ENCODE results near the gene PHACTR4. TPM values are rescaled to one million over a fixed set of nuclear protein-coding genes. Genes with fewer than 3 reads are reported as not detected.

The PHACTR4 gene
- total RNA-seq, 4 donors from 2014 or later = 20.3 to 32.2 (median 27.0) TPM

GRCh38 chr1:28416509-28417194 lies 47.1 kb downstream of the PHACTR4 start:
- H3K36me3 ChIP-seq = peaks cover 0 to 5% of the 10 kb centered on the region in 2 donors
- no peaks in the 10 kb centered on the region for H3K27me3 ChIP-seq
- H3K4me1 ChIP-seq = peaks cover 0 to 22% (median 0%) of the 10 kb centered on the region in 3 donors
- WGBS, 2 donors (ENCODE audit: low coverage in 1 of 2) = 73 to 86% methylated on average over 2 of the region's 2 CpGs
- H3K4me3 ChIP-seq = no peak overlapping the region
- no peak for ATAC-seq
- no peak overlapping the region for H3K27ac ChIP-seq
- no peaks in the 10 kb centered on the region for H3K9me3 ChIP-seq
- TF ChIP-seq EP300 (IDR thresholded peaks at IDR 0.05) = no peak
- TF ChIP-seq POLR2AphosphoS5 (IDR thresholded peaks at IDR 0.05) = no peak
- TF ChIP-seq CTCF (IDR thresholded peaks at IDR 0.05) = no peak
- TF ChIP-seq POLR2A (IDR thresholded peaks at IDR 0.05) = no peak

GRCh38 chr1:28417441-28417922 lies 47.9 kb downstream of the PHACTR4 start:
- ATAC-seq = no peak
- peaks cover 0 to 4% of the 10 kb centered on the region in 2 donors for H3K36me3 ChIP-seq
- no peaks in the 10 kb centered on the region for H3K27me3 ChIP-seq
- no peak for TF ChIP-seq POLR2A (IDR thresholded peaks at IDR 0.05)
- TF ChIP-seq CTCF (IDR thresholded peaks at IDR 0.05) = no peak
- TF ChIP-seq POLR2AphosphoS5 (IDR thresholded peaks at IDR 0.05) = no peak
- TF ChIP-seq EP300 (IDR thresholded peaks at IDR 0.05) = no peak
- H3K9me3 ChIP-seq = no peaks in the 10 kb centered on the region
- WGBS, 2 donors (ENCODE audit: low coverage in 1 of 2) = 42 to 54% methylated on average over 2 to 3 of the region's 3 CpGs
- no peak overlapping the region for H3K4me3 ChIP-seq
- H3K4me1 ChIP-seq = peaks cover 0 to 22% (median 0%) of the 10 kb centered on the region in 3 donors
- H3K27ac ChIP-seq = no peak overlapping the region

GRCh38 chr1:28417926-28418637 lies 48.5 kb downstream of the PHACTR4 start:
- ATAC-seq = no peak
- Histone ChIP-seq H3K27ac (no peak overlapping the region), H3K36me3 (no peaks in the 10 kb centered on the region), H3K9me3 (no peaks in the 10 kb centered on the region), H3K4me1 (peaks cover 0 to 22% (median 0%) of the 10 kb centered on the region in 3 donors), H3K27me3 (no peaks in the 10 kb centered on the region), H3K4me3 (no peak overlapping the region)
- no peak for TF ChIP-seq POLR2A (IDR thresholded peaks at IDR 0.05)
- no peak for TF ChIP-seq EP300 (IDR thresholded peaks at IDR 0.05)
- no peak for TF ChIP-seq CTCF (IDR thresholded peaks at IDR 0.05)
- WGBS, 2 donors (ENCODE audit: low coverage in 1 of 2) = 93 to 94% methylated on average over 4 of the region's 4 CpGs

- no peak overlapping the region for H3K27ac ChIP-seq
- 65 to 100% methylated on average over 1 of the region's 1 CpG for WGBS, 2 donors (ENCODE audit: low coverage in 1 of 2)
- no peak overlapping the region for H3K4me3 ChIP-seq
- no peaks in the 10 kb centered on the region for H3K9me3 ChIP-seq
- H3K4me1 ChIP-seq = peaks cover 0 to 12% (median 0%) of the 10 kb centered on the region in 3 donors
- ATAC-seq = no peak
- no peaks in the 10 kb centered on the region for H3K27me3 ChIP-seq
- no peak for TF ChIP-seq POLR2AphosphoS5 (IDR thresholded peaks at IDR 0.05)
- TF ChIP-seq EP300 (IDR thresholded peaks at IDR 0.05) = no peak
- TF ChIP-seq CTCF (IDR thresholded peaks at IDR 0.05) = no peak
- no peak for TF ChIP-seq POLR2A (IDR thresholded peaks at IDR 0.05)
- peaks cover 0 to 16% of the 10 kb centered on the region in 2 donors for H3K36me3 ChIP-seq
Measured at GRCh38 chr1:28421744-28422143, 52.2 kb downstream of the PHACTR4 start.

All from gastroesophageal sphincter (tissue), 4 donors.